Measurements from ENCODE around the gene IFNW1.

Gene IFNW1

GRCh38 chr9:21104787-21105186 is 36.8 kb downstream of the IFNW1 start:
- H3K36me3 ChIP-seq (ENCODE audit: insufficient read depth, insufficient read length, low read length): no peaks in the 10 kb centered on the region
- H3K4me3 ChIP-seq (ENCODE audit: insufficient read length, low read depth): no peak overlapping the region
- H3K4me1 ChIP-seq (ENCODE audit: insufficient read depth, insufficient read length): no peaks in the 10 kb centered on the region
- no peaks in the 10 kb centered on the region for H3K27me3 ChIP-seq (ENCODE audit: insufficient read depth, insufficient read length)
- no peak for DNase-seq (ENCODE audit: low read depth, low spot score)
- TF ChIP-seq ZNF274 (IDR thresholded peaks at IDR 0.05; ENCODE audit: low read depth, low read length) (no peak), SUZ12 (IDR thresholded peaks at IDR 0.05; ENCODE audit: extremely low read depth, insufficient read depth, insufficient read length) (no peak), YY1 (IDR thresholded peaks at IDR 0.05; ENCODE audit: insufficient read depth, insufficient read length) (no peak)
- no peaks in the 10 kb centered on the region for H3K9me3 ChIP-seq (ENCODE audit: insufficient read depth, low read length)
- H3K9ac ChIP-seq (ENCODE audit: insufficient read length, low read depth): no peak overlapping the region

- no peaks in the 10 kb centered on the region for H3K4me1 ChIP-seq (ENCODE audit: insufficient read depth, insufficient read length)
- no peaks in the 10 kb centered on the region for H3K9me3 ChIP-seq (ENCODE audit: insufficient read depth, low read length)
- H3K9ac ChIP-seq (ENCODE audit: insufficient read length, low read depth): no peak overlapping the region
- H3K36me3 ChIP-seq (ENCODE audit: insufficient read depth, insufficient read length, low read length): no peaks in the 10 kb centered on the region
- no peaks in the 10 kb centered on the region for H3K27me3 ChIP-seq (ENCODE audit: insufficient read depth, insufficient read length)
- no peak for DNase-seq (ENCODE audit: low read depth, low spot score)
- TF ChIP-seq ZNF274 (IDR thresholded peaks at IDR 0.05; ENCODE audit: low read depth, low read length) (no peak), YY1 (IDR thresholded peaks at IDR 0.05; ENCODE audit: insufficient read depth, insufficient read length) (no peak), SUZ12 (IDR thresholded peaks at IDR 0.05; ENCODE audit: extremely low read depth, insufficient read depth, insufficient read length) (no peak)
- H3K4me3 ChIP-seq (ENCODE audit: insufficient read length, low read depth): no peak overlapping the region
Measured at GRCh38 chr9:21102305-21102704, 39.3 kb downstream of the IFNW1 start.

- H3K4me3 ChIP-seq (ENCODE audit: insufficient read length, low read depth): no peak overlapping the region
- no peaks in the 10 kb centered on the region for H3K9me3 ChIP-seq (ENCODE audit: insufficient read depth, low read length)
- TF ChIP-seq YY1 (IDR thresholded peaks at IDR 0.05; ENCODE audit: insufficient read depth, insufficient read length): no peak
- TF ChIP-seq SUZ12 (IDR thresholded peaks at IDR 0.05; ENCODE audit: extremely low read depth, insufficient read depth, insufficient read length): no peak
- no peak for TF ChIP-seq ZNF274 (IDR thresholded peaks at IDR 0.05; ENCODE audit: low read depth, low read length)
- H3K36me3 ChIP-seq (ENCODE audit: insufficient read depth, insufficient read length, low read length): no peaks in the 10 kb centered on the region
- no peak overlapping the region for H3K9ac ChIP-seq (ENCODE audit: insufficient read length, low read depth)
- no peak for DNase-seq (ENCODE audit: low read depth, low spot score)
- no peaks in the 10 kb centered on the region for H3K4me1 ChIP-seq (ENCODE audit: insufficient read depth, insufficient read length)
- no peaks in the 10 kb centered on the region for H3K27me3 ChIP-seq (ENCODE audit: insufficient read depth, insufficient read length)
Measured at GRCh38 chr9:21097817-21098216, 43.8 kb downstream of the IFNW1 start.

- no peaks in the 10 kb centered on the region for H3K36me3 ChIP-seq (ENCODE audit: insufficient read depth, insufficient read length, low read length)
- no peak overlapping the region for H3K9ac ChIP-seq (ENCODE audit: insufficient read length, low read depth)
- DNase-seq (ENCODE audit: low read depth, low spot score): no peak
- H3K4me1 ChIP-seq (ENCODE audit: insufficient read depth, insufficient read length): no peaks in the 10 kb centered on the region
- TF ChIP-seq ZNF274 (IDR thresholded peaks at IDR 0.05; ENCODE audit: low read depth, low read length) (no peak), SUZ12 (IDR thresholded peaks at IDR 0.05; ENCODE audit: extremely low read depth, insufficient read depth, insufficient read length) (no peak), YY1 (IDR thresholded peaks at IDR 0.05; ENCODE audit: insufficient read depth, insufficient read length) (no peak)
- no peak overlapping the region for H3K4me3 ChIP-seq (ENCODE audit: insufficient read length, low read depth)
- H3K27me3 ChIP-seq (ENCODE audit: insufficient read depth, insufficient read length): no peaks in the 10 kb centered on the region
- no peaks in the 10 kb centered on the region for H3K9me3 ChIP-seq (ENCODE audit: insufficient read depth, low read length)
Measured at GRCh38 chr9:21096901-21097255, 44.8 kb downstream of the IFNW1 start.

GRCh38 chr9:21096172-21096900 is 45.3 kb downstream of the IFNW1 start:
- H3K9ac ChIP-seq (ENCODE audit: insufficient read length, low read depth): no peak overlapping the region
- no peak overlapping the region for H3K4me3 ChIP-seq (ENCODE audit: insufficient read length, low read depth)
- no peaks in the 10 kb centered on the region for H3K27me3 ChIP-seq (ENCODE audit: insufficient read depth, insufficient read length)
- H3K36me3 ChIP-seq (ENCODE audit: insufficient read depth, insufficient read length, low read length): no peaks in the 10 kb centered on the region
- no peaks in the 10 kb centered on the region for H3K9me3 ChIP-seq (ENCODE audit: insufficient read depth, low read length)
- DNase-seq (ENCODE audit: low read depth, low spot score): no peak
- TF ChIP-seq SUZ12 (IDR thresholded peaks at IDR 0.05; ENCODE audit: extremely low read depth, insufficient read depth, insufficient read length): no peak
- TF ChIP-seq ZNF274 (IDR thresholded peaks at IDR 0.05; ENCODE audit: low read depth, low read length): no peak
- TF ChIP-seq YY1 (IDR thresholded peaks at IDR 0.05; ENCODE audit: insufficient read depth, insufficient read length): no peak
- no peaks in the 10 kb centered on the region for H3K4me1 ChIP-seq (ENCODE audit: insufficient read depth, insufficient read length)

GRCh38 chr9:21095561-21095960 is 46.1 kb downstream of the IFNW1 start:
- no peak for DNase-seq (ENCODE audit: low read depth, low spot score)
- Histone ChIP-seq H3K9ac (ENCODE audit: insufficient read length, low read depth) (no peak overlapping the region), H3K4me3 (ENCODE audit: insufficient read length, low read depth) (no peak overlapping the region), H3K9me3 (ENCODE audit: insufficient read depth, low read length) (no peaks in the 10 kb centered on the region), H3K4me1 (ENCODE audit: insufficient read depth, insufficient read length) (no peaks in the 10 kb centered on the region), H3K27me3 (ENCODE audit: insufficient read depth, insufficient read length) (no peaks in the 10 kb centered on the region), H3K36me3 (ENCODE audit: insufficient read depth, insufficient read length, low read length) (no peaks in the 10 kb centered on the region)
- TF ChIP-seq SUZ12 (IDR thresholded peaks at IDR 0.05; ENCODE audit: extremely low read depth, insufficient read depth, insufficient read length) (no peak), ZNF274 (IDR thresholded peaks at IDR 0.05; ENCODE audit: low read depth, low read length) (no peak), YY1 (IDR thresholded peaks at IDR 0.05; ENCODE audit: insufficient read depth, insufficient read length) (no peak)

Data from NT2/D1 (cell line).